GM23338 (cell line): Measurements from ENCODE around the gene CALR. TPM values are rescaled to one million over a fixed set of nuclear protein-coding genes. Genes with fewer than 3 reads are reported as not detected.

Experiments used
- ATAC-seq: fragments of 200-7000 bp; cut with Tn5 transposase; 3 replicates; pipeline ENCODE4 v1.9.1; 2020
- DNase-seq: peaks from one replicate; pipeline ENCODE4 v3.0.0-alpha.2; 2015; ENCODE audit warnings: low spot score
- H2AFZ ChIP-seq: fragments of 200-600 bp; sonication (generic); 2 replicates; pipeline ENCODE4 v1.8.0; 2016; ENCODE audit warnings: antibody characterized with exemption, mild to moderate bottlenecking, moderate library complexity
- H3F3A ChIP-seq: fragments of 200-600 bp; sonication (generic); replicated peaks from 2 replicates; pipeline ENCODE4 v1.8.0; 2017; ENCODE audit warnings: antibody characterized with exemption, mixed run types, low read depth
- H3K27ac ChIP-seq: fragments of 200-600 bp; sonication (generic); 2 replicates; pipeline ENCODE4 v1.6.1; 2016; ENCODE audit warnings: low read depth
- H3K27me3 ChIP-seq: fragments of 200-600 bp; sonication (generic); 2 replicates; pipeline ENCODE4 v1.8.0; 2016; ENCODE audit warnings: mild to moderate bottlenecking, mixed run types, moderate library complexity; ENCODE audit not compliant: insufficient read depth
- H3K36me3 ChIP-seq: fragments of 200-600 bp; sonication (generic); 2 replicates; pipeline ENCODE4 v1.8.0; 2016; ENCODE audit warnings: mild to moderate bottlenecking; ENCODE audit not compliant: insufficient read depth
- H3K4me1 ChIP-seq: fragments of 200-600 bp; sonication (generic); 2 replicates; pipeline ENCODE4 v1.8.0; 2016; ENCODE audit warnings: mild to moderate bottlenecking, moderate library complexity; ENCODE audit not compliant: insufficient read depth
- H3K4me2 ChIP-seq: fragments of 200-600 bp; sonication (generic); 2 replicates; pipeline ENCODE4 v1.7.1; 2017; ENCODE audit warnings: mixed run types
- H3K4me3 ChIP-seq: fragments of 200-600 bp; sonication (generic); 2 replicates; pipeline ENCODE4 v1.6.1; 2016; ENCODE audit warnings: mixed run types
- H3K79me2 ChIP-seq: fragments of 200-600 bp; sonication (generic); replicated peaks from 2 replicates; pipeline ENCODE4 v1.8.0; 2017; ENCODE audit warnings: mild to moderate bottlenecking; ENCODE audit not compliant: insufficient read depth
- H3K9me2 ChIP-seq: fragments of 200-600 bp; sonication (generic); 2 replicates; pipeline ENCODE4 v1.8.0; 2017; ENCODE audit not compliant: insufficient read depth
- H4K20me1 ChIP-seq: fragments of 200-600 bp; sonication (generic); replicated peaks from 2 replicates; pipeline ENCODE4 v1.8.0; 2017; ENCODE audit warnings: mild to moderate bottlenecking; ENCODE audit not compliant: insufficient read depth
- H3K27ac Mint-ChIP-seq: 2 replicates; pipeline ENCODE4 v1.8.0; 2020; ENCODE audit warnings: inconsistent platforms, mild to moderate bottlenecking, moderate library complexity, mixed read lengths
- H3K27me3 Mint-ChIP-seq: 3 replicates; pipeline ENCODE4 v1.8.0; 2022; ENCODE audit warnings: low read depth, mild to moderate bottlenecking, moderate library complexity, mixed read lengths, inconsistent platforms; ENCODE audit not compliant: insufficient read depth, poor library complexity
- H3K36me3 Mint-ChIP-seq: 3 replicates; pipeline ENCODE4 v1.8.0; 2021; ENCODE audit warnings: low read depth, mild to moderate bottlenecking, inconsistent platforms, moderate library complexity, mixed read lengths
- H3K4me1 Mint-ChIP-seq: 3 replicates; pipeline ENCODE4 v1.8.0; 2020; ENCODE audit warnings: mild to moderate bottlenecking, inconsistent platforms, mixed read lengths
- H3K4me3 Mint-ChIP-seq: 3 replicates; pipeline ENCODE4 v1.8.0; 2021; ENCODE audit warnings: moderate library complexity, mild to moderate bottlenecking, inconsistent platforms, mixed read lengths
- H3K9me3 Mint-ChIP-seq: 3 replicates; pipeline ENCODE4 v1.8.0; 2020; ENCODE audit warnings: moderate library complexity, mild to moderate bottlenecking, inconsistent platforms, mixed read lengths
- CREB1 ChIP-seq: fragments of 250-450 bp; sonication (Bioruptor Pico); IDR thresholded peaks from 2 replicates; pipeline ENCODE4 v1.5.0; 2020; ENCODE audit warnings: low read depth, mild to moderate bottlenecking, moderate library complexity
- CTCF ChIP-seq, 2 experiments: fragments of 200-600 bp in 1 of 2; sonication (generic) in 1 of 2; conservative IDR thresholded peaks; 2 replicates each; pipeline versions ENCODE4 v1.5.1 to v1.6.1; 2016 to 2017; ENCODE audit warnings: antibody characterized with exemption in 2 of 2, low read depth in 2 of 2, mild to moderate bottlenecking in 2 of 2, moderate library complexity in 1 of 2
- EZH2phosphoT487 ChIP-seq: fragments of 200-600 bp; sonication (generic); IDR thresholded peaks from one replicate; pipeline ENCODE4 v1.8.1; 2018; ENCODE audit warnings: antibody characterized with exemption; ENCODE audit not compliant: unreplicated experiment
- JUNB ChIP-seq: IDR thresholded peaks from one replicate; pipeline ENCODE4 v1.6.1; 2016; ENCODE audit warnings: antibody characterized with exemption; ENCODE audit not compliant: unreplicated experiment
- POLR2AphosphoS5 ChIP-seq: IDR thresholded peaks from 2 replicates; pipeline ENCODE4 v1.6.1; 2016; ENCODE audit warnings: antibody characterized with exemption, low read depth
- STAT1 ChIP-seq: IDR thresholded peaks from one replicate; pipeline ENCODE4 v1.6.1; 2016; ENCODE audit warnings: antibody characterized with exemption; ENCODE audit not compliant: unreplicated experiment
- ZNF331 ChIP-seq: fragments of 250-450 bp; sonication (Bioruptor Pico); IDR thresholded peaks from 2 replicates; pipeline ENCODE4 v1.5.0; 2020; ENCODE audit warnings: low read depth, mild to moderate bottlenecking, moderate library complexity
- ZNF462 ChIP-seq: fragments of 250-450 bp; sonication (Bioruptor Pico); IDR thresholded peaks from 2 replicates; pipeline ENCODE4 v1.5.0; 2020; ENCODE audit warnings: mild to moderate bottlenecking, moderate library complexity
- polyA plus RNA-seq: library from polyadenylated mRNA; unstranded; fragments of >200 nt; fragmentation: Nextera tagmentation; extraction: Ambion mirVana; gene quantifications from 2 replicates; pipeline ENCODE4 v1.2.1, GENCODE V29; 2016
- total RNA-seq: library from RNA; depleted of rRNA; stranded (reverse); fragments of >200 nt; shearing (Covaris generic); gene quantifications from 2 replicates; pipeline ENCODE4 v1.2.3, GENCODE V29; 2014
- TF ChIP-seq, protein P1 (sequence below): IDR thresholded peaks from 2 replicates; pipeline ENCODE4 v1.6.1; 2016; ENCODE audit warnings: antibody characterized with exemption

CALR gene
- total and polyA plus RNA-seq, 2 experiments from 2014 or later, result 760 to 1,131 TPM

GRCh38 chr19:12974301-12975220 lies 36.2 kb downstream of the CALR start:
- no peaks in the 10 kb centered on the region for H4K20me1 ChIP-seq
- H3K27me3 ChIP-seq, result no peaks in the 10 kb centered on the region
- no peaks in the 10 kb centered on the region for H3K4me1 ChIP-seq
- no peak overlapping the region for H3K27ac ChIP-seq
- Mint-ChIP-seq H3K9me3 (no peaks in the 10 kb centered on the region), H3K27ac (no peak overlapping the region), H3K27me3 (peaks cover 7% of the 10 kb centered on the region), H3K4me3 (no peak overlapping the region), H3K36me3 (no peaks in the 10 kb centered on the region), H3K4me1 (no peaks in the 10 kb centered on the region)
- ATAC-seq, result no peak
- TF ChIP-seq CTCF (conservative IDR thresholded peaks at IDR 0.05; ENCODE audit: low read depth in 2 of 2) (no peak), POLR2AphosphoS5 (no peak), JUNB (no peak), CREB1 (no peak), EZH2phosphoT487 (no peak), ZNF462 (CRISPR knock-in tag) (no peak), ZNF331 (CRISPR knock-in tag) (no peak), STAT1 (no peak)
- TF ChIP-seq, protein P1, sequence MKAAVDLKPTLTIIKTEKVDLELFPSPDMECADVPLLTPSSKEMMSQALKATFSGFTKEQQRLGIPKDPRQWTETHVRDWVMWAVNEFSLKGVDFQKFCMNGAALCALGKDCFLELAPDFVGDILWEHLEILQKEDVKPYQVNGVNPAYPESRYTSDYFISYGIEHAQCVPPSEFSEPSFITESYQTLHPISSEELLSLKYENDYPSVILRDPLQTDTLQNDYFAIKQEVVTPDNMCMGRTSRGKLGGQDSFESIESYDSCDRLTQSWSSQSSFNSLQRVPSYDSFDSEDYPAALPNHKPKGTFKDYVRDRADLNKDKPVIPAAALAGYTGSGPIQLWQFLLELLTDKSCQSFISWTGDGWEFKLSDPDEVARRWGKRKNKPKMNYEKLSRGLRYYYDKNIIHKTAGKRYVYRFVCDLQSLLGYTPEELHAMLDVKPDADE, result no peak
- no peaks in the 10 kb centered on the region for H3K9me2 ChIP-seq
- H2AFZ ChIP-seq, result no peak overlapping the region
- H3K4me3 ChIP-seq, result no peak overlapping the region
- no peaks in the 10 kb centered on the region for H3K79me2 ChIP-seq
- DNase-seq, result no peak
- no peaks in the 10 kb centered on the region for H3F3A ChIP-seq
- H3K4me2 ChIP-seq, result no peak overlapping the region
- H3K36me3 ChIP-seq, result no peaks in the 10 kb centered on the region
